ENCODE results near the gene PACS2.

Gene PACS2

DNA sequence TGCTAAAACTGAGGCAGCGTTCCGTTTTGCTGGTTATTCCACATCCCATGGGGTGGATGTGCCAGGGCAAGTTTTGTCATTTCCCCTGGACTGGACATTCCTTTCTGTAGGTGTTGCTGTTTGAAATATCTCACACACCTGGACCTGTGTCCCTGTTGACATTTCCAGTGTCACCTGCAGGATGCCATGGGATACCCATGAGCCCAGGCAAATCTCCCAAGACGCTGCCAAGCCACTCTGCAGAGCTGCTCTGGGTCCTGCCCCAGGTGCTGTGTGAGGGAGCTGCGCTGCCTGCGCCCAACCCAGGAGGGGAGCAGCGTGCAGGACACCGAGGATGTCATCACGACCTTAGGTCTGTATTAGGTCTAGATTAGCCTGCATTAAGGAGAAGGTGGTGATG lies 5.2 kb upstream of the PACS2 start:
- no peak for DNase-seq (ENCODE audit: extremely low read depth, low read depth)

GRCh38 chr14:105311838-105312237 lies 2.7 kb upstream of the PACS2 start:
- no peak overlapping the region for H3K4me3 ChIP-seq (replicated peaks; ENCODE audit: low read depth, low read length)
- no peak for DNase-seq (ENCODE audit: extremely low read depth, low read depth)
- TF ChIP-seq CTCF (IDR thresholded peaks at IDR 0.05; ENCODE audit: low read depth, low read length, missing control alignments), result no peak

More for the DNA sequence above, 5.2 kb upstream of the PACS2 start:
- TF ChIP-seq CTCF (IDR thresholded peaks at IDR 0.05; ENCODE audit: low read depth, low read length, missing control alignments), result no peak
- no peak overlapping the region for H3K4me3 ChIP-seq (replicated peaks; ENCODE audit: low read depth, low read length)

DNA sequence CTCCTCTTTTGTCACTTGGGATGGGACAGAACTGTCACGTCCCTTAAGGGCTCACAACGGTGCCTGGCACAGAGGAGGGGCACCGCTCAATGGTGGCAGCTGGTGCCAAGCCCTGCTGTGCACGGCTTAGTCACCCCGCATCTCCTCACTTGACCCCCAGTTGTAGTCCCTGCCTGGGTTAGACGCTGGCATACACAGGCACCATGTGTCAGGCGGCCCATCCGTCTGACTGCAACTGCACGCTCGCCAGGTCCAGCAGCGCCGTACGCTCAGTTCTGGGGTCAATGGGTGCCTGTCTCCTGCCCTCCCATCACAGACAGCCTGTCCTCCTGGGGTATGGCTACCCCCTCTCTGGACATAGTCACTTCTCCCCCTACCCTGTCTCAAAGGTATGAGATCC lies 1.6 kb upstream of the PACS2 start:
- TF ChIP-seq CTCF (IDR thresholded peaks at IDR 0.05; ENCODE audit: low read depth, low read length, missing control alignments), result no peak
- DNase-seq (ENCODE audit: extremely low read depth, low read depth), result no peak
- no peak overlapping the region for H3K4me3 ChIP-seq (replicated peaks; ENCODE audit: low read depth, low read length)

- TF ChIP-seq CTCF (IDR thresholded peaks at IDR 0.05; ENCODE audit: low read depth, low read length, missing control alignments), result no peak
- no peak for DNase-seq (ENCODE audit: extremely low read depth, low read depth)
- H3K4me3 ChIP-seq (replicated peaks; ENCODE audit: low read depth, low read length), result peak overlapping the region; percentile 39
These were observed 914 bp upstream of the PACS2 start for GRCh38 chr14:105313381-105314286.

DNA sequence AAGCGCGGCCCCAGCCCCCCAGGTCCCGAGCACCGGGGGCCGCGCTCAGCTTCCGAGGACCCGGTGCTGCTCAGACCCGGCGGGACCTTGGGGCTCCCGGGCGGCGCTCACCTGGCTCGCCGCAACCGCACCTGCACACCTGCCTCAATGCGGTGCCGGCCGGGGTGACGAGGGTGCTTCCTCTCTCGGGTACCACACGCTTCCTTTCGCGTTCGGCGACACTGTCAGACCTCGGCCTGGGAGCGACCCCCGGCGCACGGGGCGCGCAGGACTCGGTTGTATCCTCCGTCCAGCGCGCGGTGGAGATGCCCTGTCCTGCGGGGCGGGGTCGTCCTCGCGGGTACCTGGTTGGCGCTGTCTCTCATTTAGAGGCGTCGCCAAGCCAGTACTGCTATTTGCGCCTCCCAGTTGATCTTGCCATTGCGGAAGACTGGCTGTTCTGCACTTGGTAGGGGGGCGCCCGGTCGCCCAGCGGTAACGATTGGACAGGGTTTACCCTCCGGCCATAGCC lies 718 bp downstream of the PACS2 start:
- peak overlapping the region; percentile 64 for H3K4me3 ChIP-seq (replicated peaks; ENCODE audit: low read depth, low read length)
- TF ChIP-seq CTCF (IDR thresholded peaks at IDR 0.05; ENCODE audit: low read depth, low read length, missing control alignments), result no peak
- DNase-seq (ENCODE audit: extremely low read depth, low read depth), result no peak

- TF ChIP-seq CTCF (IDR thresholded peaks at IDR 0.05; ENCODE audit: low read depth, low read length, missing control alignments), result no peak
- no peak for DNase-seq (ENCODE audit: extremely low read depth, low read depth)
- peak overlapping the region; percentile 64 for H3K4me3 ChIP-seq (replicated peaks; ENCODE audit: low read depth, low read length)
These were observed 1.5 kb downstream of the PACS2 start for GRCh38 chr14:105315941-105316576.
